PC-3 (cell line): ENCODE measurements around the gene EGR2. TPM values are rescaled to one million over a fixed set of nuclear protein-coding genes. Genes with fewer than 3 reads are reported as not detected.

Source experiments
- ATAC-seq: fragments of 200-7000 bp; cut with Tn5 transposase; 2 replicates; pipeline ENCODE4 v1.9.1; 2020; ENCODE audit warnings: mild to moderate bottlenecking, moderate library complexity
- BruUV-seq: library from RNA; stranded (reverse); fragments of 400-500 nt; replicated peaks from 2 replicates; lab custom pipeline; 2021; lab: Mats Ljungman, UMichigan
- CTCF ChIA-PET: fragments of 300-600 bp; sonication (Branson Sonifier 250); formaldehyde crosslinking; loops from one replicate; lab custom pipeline; 2022; ENCODE audit warnings: antibody characterized with exemption; lab: Charles Lee
- POLR2A ChIA-PET: fragments of 300-600 bp; sonication (Branson Sonifier 250); formaldehyde crosslinking; loops from one replicate; lab custom pipeline; 2022; ENCODE audit warnings: antibody characterized with exemption; ENCODE audit not compliant: unreplicated experiment; lab: Charles Lee
- DNase-seq: peaks from one replicate; pipeline ENCODE4 v3.0.0-alpha.2; 2015
- H2AFZ ChIP-seq: fragments of 300-600 bp; sonication (generic); 2 replicates; pipeline ENCODE4 v1.6.0; 2016; ENCODE audit warnings: antibody characterized with exemption, low read length
- H3F3A ChIP-seq: fragments of 300-600 bp; sonication (generic); one replicate; pipeline ENCODE4 v1.6.0; 2017; ENCODE audit warnings: antibody characterized with exemption, low read length, control low read depth, mild to moderate bottlenecking; ENCODE audit not compliant: unreplicated experiment
- H3K27ac ChIP-seq: fragments of 300-600 bp; sonication (generic); 2 replicates; pipeline ENCODE4 v1.5.1; 2016; ENCODE audit warnings: mild to moderate bottlenecking, low read length
- H3K27me3 ChIP-seq: fragments of 300-600 bp; sonication (generic); 2 replicates; pipeline ENCODE4 v1.6.1; 2016; ENCODE audit warnings: low read length, mixed read lengths
- H3K36me3 ChIP-seq: fragments of 300-600 bp; sonication (generic); 2 replicates; pipeline ENCODE4 v1.6.1; 2016; ENCODE audit warnings: low read depth, mixed run types, low read length, mixed read lengths
- H3K4me1 ChIP-seq: fragments of 300-600 bp; sonication (generic); 2 replicates; pipeline ENCODE4 v1.5.1; 2016; ENCODE audit warnings: low read length; ENCODE audit not compliant: insufficient read depth
- H3K4me2 ChIP-seq: fragments of 300-600 bp; sonication (generic); 2 replicates; pipeline ENCODE4 v1.6.0; 2016; ENCODE audit warnings: low read length
- H3K4me3 ChIP-seq: fragments of 300-600 bp; sonication (generic); 2 replicates; pipeline ENCODE4 v1.5.1; 2016; ENCODE audit warnings: mild to moderate bottlenecking, low read length, mixed read lengths
- H3K79me2 ChIP-seq: fragments of 300-600 bp; sonication (generic); 2 replicates; pipeline ENCODE4 v1.6.1; 2017; ENCODE audit warnings: low read length, mixed read lengths
- H3K9ac ChIP-seq: fragments of 300-600 bp; sonication (generic); 2 replicates; pipeline ENCODE4 v1.6.0; 2016; ENCODE audit warnings: mild to moderate bottlenecking, low read length
- H3K9me2 ChIP-seq: fragments of 300-600 bp; sonication (generic); replicated peaks from 2 replicates; pipeline ENCODE4 v1.6.1; 2016; ENCODE audit warnings: mixed run types, low read length, mixed read lengths
- H3K9me3 ChIP-seq: fragments of 300-600 bp; sonication (generic); 2 replicates; pipeline ENCODE4 v1.6.1; 2016; ENCODE audit warnings: low read length, mixed read lengths
- H4K20me1 ChIP-seq: fragments of 300-600 bp; sonication (generic); 2 replicates; pipeline ENCODE4 v1.6.1; 2016; ENCODE audit warnings: low read length, mixed read lengths
- EZH2 ChIP-seq: fragments of 300-600 bp; sonication (generic); IDR thresholded peaks from one replicate; pipeline ENCODE4 v1.6.1; 2017; ENCODE audit warnings: antibody characterized with exemption, mild to moderate bottlenecking, low read length; ENCODE audit not compliant: unreplicated experiment
- EZH2phosphoT487 ChIP-seq: fragments of 300-600 bp; sonication (generic); IDR thresholded peaks from 2 replicates; pipeline ENCODE4 v1.6.1; 2018; ENCODE audit warnings: mild to moderate bottlenecking, antibody characterized with exemption, low read length, borderline replicate concordance
- intact Hi-C: fragments of 100-400 bp; cut with micrococcal nuclease; formaldehyde crosslinking; loops from 2 replicates; pipeline ENCODE4 v1.9.0; 2023
- total RNA-seq: library from RNA; depleted of rRNA; stranded (reverse); fragments of >200 nt; gene quantifications from 2 replicates; pipeline ENCODE4 v1.2.3, GENCODE V29; 2014
- TF ChIP-seq, protein P1 (sequence below): fragments of 300-600 bp; sonication (generic); conservative IDR thresholded peaks from 2 replicates; pipeline ENCODE4 v1.5.1; 2017; ENCODE audit warnings: antibody characterized with exemption, low read depth, mild to moderate bottlenecking, low read length

EGR2 gene
- total RNA-seq, 1 experiment from 2014 or later, result 2.7 TPM

DNA sequence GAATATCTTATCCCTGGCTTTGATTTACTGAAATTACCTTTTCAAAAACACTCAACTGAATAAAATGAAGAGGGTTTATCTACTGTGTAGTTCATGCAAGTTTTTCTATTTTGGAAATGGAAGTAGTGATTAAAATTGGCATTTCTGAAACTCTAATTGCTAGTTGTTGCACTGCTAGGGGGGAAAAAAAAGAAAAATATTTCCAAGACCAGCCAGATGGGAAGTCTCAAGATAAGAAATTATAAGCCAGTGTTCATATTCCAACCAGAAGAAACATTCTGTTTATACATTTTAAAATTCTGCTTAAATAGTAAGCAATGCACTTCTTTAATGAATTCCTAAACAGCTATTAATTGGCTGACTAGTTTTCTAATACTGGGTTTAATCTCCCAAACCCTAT, 21.1 kb downstream of the EGR2 start:
- TF ChIP-seq, protein P1, sequence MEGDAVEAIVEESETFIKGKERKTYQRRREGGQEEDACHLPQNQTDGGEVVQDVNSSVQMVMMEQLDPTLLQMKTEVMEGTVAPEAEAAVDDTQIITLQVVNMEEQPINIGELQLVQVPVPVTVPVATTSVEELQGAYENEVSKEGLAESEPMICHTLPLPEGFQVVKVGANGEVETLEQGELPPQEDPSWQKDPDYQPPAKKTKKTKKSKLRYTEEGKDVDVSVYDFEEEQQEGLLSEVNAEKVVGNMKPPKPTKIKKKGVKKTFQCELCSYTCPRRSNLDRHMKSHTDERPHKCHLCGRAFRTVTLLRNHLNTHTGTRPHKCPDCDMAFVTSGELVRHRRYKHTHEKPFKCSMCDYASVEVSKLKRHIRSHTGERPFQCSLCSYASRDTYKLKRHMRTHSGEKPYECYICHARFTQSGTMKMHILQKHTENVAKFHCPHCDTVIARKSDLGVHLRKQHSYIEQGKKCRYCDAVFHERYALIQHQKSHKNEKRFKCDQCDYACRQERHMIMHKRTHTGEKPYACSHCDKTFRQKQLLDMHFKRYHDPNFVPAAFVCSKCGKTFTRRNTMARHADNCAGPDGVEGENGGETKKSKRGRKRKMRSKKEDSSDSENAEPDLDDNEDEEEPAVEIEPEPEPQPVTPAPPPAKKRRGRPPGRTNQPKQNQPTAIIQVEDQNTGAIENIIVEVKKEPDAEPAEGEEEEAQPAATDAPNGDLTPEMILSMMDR, result no peak
- TF ChIP-seq EZH2, result no peak
- TF ChIP-seq EZH2phosphoT487, result no peak
- intact Hi-C loops, result loop anchor here (2.0 kb wide), 1 partner anchor 62 kb away; no protein-coding TSS in a partner anchor
- Histone ChIP-seq H3K9me3 (no peaks in the 10 kb centered on the region), H3K4me1 (peaks cover 14% of the 10 kb centered on the region), H3K9ac (no peak overlapping the region), H4K20me1 (no peaks in the 10 kb centered on the region), H3K36me3 (no peaks in the 10 kb centered on the region), H3K4me2 (peak overlapping the region; percentile 49), H2AFZ (no peak overlapping the region), H3F3A (no peaks in the 10 kb centered on the region), H3K27ac (peak overlapping the region; percentile 2), H3K9me2 (no peaks in the 10 kb centered on the region), H3K79me2 (no peaks in the 10 kb centered on the region), H3K4me3 (peak overlapping the region; percentile 0; the same call in 1 of the 2 replicates), H3K27me3 (no peaks in the 10 kb centered on the region)
- no peak for DNase-seq
- BruUV-seq, result no TSS peak
- ChIA-PET POLR2A (no interaction called here), CTCF (no interaction called here)
- ATAC-seq, result no peak

DNA sequence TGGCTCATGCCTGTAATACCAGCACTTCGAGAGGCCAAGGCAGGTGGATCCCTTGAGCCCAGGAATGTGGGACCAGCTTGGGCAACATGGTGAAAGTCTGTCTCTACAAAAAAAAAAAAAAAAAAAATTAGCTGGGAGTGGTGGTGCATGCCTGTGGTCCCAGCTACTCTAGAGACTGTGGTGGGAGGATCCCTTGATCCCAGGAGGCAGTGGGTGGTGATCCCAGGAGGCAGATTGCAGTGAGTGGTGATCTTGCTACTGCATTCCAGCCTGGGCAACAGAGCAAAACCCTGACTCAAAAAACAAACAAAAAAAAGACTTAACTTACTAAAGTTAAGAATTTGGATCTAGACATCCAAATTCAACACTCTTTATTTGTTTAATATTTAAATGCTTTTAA, 21.9 kb downstream of the EGR2 start:
- BruUV-seq, result no TSS peak
- Histone ChIP-seq H3K9ac (no peak overlapping the region), H3K4me1 (peaks cover 14% of the 10 kb centered on the region), H3K27me3 (no peaks in the 10 kb centered on the region), H3K9me2 (no peaks in the 10 kb centered on the region), H3K79me2 (no peaks in the 10 kb centered on the region), H4K20me1 (no peaks in the 10 kb centered on the region), H3K4me2 (peak overlapping the region; percentile 49), H3F3A (no peaks in the 10 kb centered on the region), H3K36me3 (no peaks in the 10 kb centered on the region), H3K27ac (peak overlapping the region; percentile 2), H3K9me3 (no peaks in the 10 kb centered on the region), H3K4me3 (peak overlapping the region; percentile 0; the same call in 1 of the 2 replicates), H2AFZ (no peak overlapping the region)
- ChIA-PET CTCF (interaction anchor here (0.6 kb wide), 2 partner anchors 23 to 60 kb away, joined by 3 to 6 read pairs; no protein-coding TSS in a partner anchor), POLR2A (interaction anchor here (0.6 kb wide), 1 partner anchor 9 kb away, joined by 6 read pairs; no protein-coding TSS in a partner anchor)
- intact Hi-C loops, result loop anchor here (1.0 to 2.0 kb wide), 2 partner anchors 22 to 62 kb away; partner anchors contain the start of gene EGR2
- ATAC-seq (peak; percentile 97), DNase-seq (peak; percentile 96)
- TF ChIP-seq EZH2, result no peak
- TF ChIP-seq, protein P1, result no peak
- no peak for TF ChIP-seq EZH2phosphoT487

DNA sequence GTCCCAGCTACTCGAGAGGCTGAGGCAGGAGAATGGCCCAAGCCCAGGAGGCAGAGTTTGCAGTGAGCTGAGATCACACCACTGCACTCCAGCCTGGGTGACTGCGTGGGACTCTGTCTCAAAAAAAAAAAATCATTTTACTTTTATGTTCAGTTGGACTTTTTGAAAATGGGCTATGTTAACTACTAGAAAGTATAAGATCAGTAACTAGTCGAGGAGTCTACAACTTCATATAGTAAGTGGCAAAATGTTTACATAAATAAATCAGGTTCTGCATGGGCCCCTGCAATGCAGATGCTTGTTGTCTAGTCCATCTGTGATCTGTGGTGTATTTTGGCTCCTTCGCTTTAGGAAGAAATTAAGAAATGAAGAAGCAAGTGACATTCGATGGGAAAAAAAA, 23.9 kb downstream of the EGR2 start:
- H2AFZ ChIP-seq, result no peak overlapping the region
- no peaks in the 10 kb centered on the region for H4K20me1 ChIP-seq
- intact Hi-C loops, result no loop called here
- no peak for ATAC-seq
- H3K27me3 ChIP-seq, result no peaks in the 10 kb centered on the region
- BruUV-seq, result no TSS peak
- H3K79me2 ChIP-seq, result no peaks in the 10 kb centered on the region
- H3K4me2 ChIP-seq, result no peak overlapping the region
- no peaks in the 10 kb centered on the region for H3F3A ChIP-seq
- ChIA-PET POLR2A (no interaction called here), CTCF (no interaction called here)
- peaks cover 14% of the 10 kb centered on the region for H3K4me1 ChIP-seq
- H3K36me3 ChIP-seq, result no peaks in the 10 kb centered on the region
- TF ChIP-seq, protein P1, result no peak
- no peak for TF ChIP-seq EZH2
- no peak for TF ChIP-seq EZH2phosphoT487
- no peak overlapping the region for H3K27ac ChIP-seq
- no peaks in the 10 kb centered on the region for H3K9me2 ChIP-seq
- no peaks in the 10 kb centered on the region for H3K9me3 ChIP-seq
- no peak overlapping the region for H3K9ac ChIP-seq
- no peak overlapping the region for H3K4me3 ChIP-seq
- DNase-seq, result no peak
